Right lobe of liver (tissue), 6 donors: Measurements from ENCODE around the gene KDM4C. TPM values are rescaled to one million over a fixed set of nuclear protein-coding genes. Genes with fewer than 3 reads are reported as not detected.

Experiments used
- ATAC-seq, 4 donors: fragments of 200-7000 bp; cut with Tn5 transposase; one replicate each; pipeline ENCODE4 v1.9.1; 2020; ENCODE audit warnings: mild to moderate bottlenecking in 4 of 4, moderate library complexity in 4 of 4
- DNase-seq, 3 donors: peaks; one replicate each; pipeline ENCODE4 v3.0.0-alpha.2; 2020
- H3K27ac ChIP-seq, 3 donors: fragments of 200-600 bp; one replicate each; pipeline ENCODE4 v1.8.0; 2022
- H3K27me3 ChIP-seq, 2 donors: fragments of 200-600 bp; one replicate each; pipeline ENCODE4 v1.8.0; 2022
- H3K36me3 ChIP-seq, 4 donors: fragments of 200-600 bp; sonication (generic) in 1 of 4; one replicate each; pipeline versions ENCODE4 v1.5.1 to v1.8.0; 2017 to 2022; ENCODE audit warnings: control low read depth in 1 of 4
- H3K4me1 ChIP-seq, 4 donors: fragments of 200-600 bp; sonication (generic) in 1 of 4; one replicate each; pipeline versions ENCODE4 v1.5.1 to v1.8.0; 2017 to 2022; ENCODE audit warnings: control low read depth in 1 of 4
- H3K4me3 ChIP-seq, 3 donors: fragments of 200-600 bp; one replicate each; pipeline ENCODE4 v1.8.0; 2022
- H3K9me3 ChIP-seq, 4 donors: fragments of 200-600 bp; sonication (generic) in 1 of 4; one replicate each; pipeline versions ENCODE4 v1.5.1 to v1.8.0; 2017 to 2022; ENCODE audit warnings: control low read depth in 1 of 4
- CTCF ChIP-seq, 4 donors: fragments of 200-600 bp in 3 of 4; fragments of 450-650 bp in 1 of 4; IDR thresholded peaks; one replicate each; pipeline versions ENCODE4 v1.5.1 to v1.8.0; 2016 to 2022; ENCODE audit warnings: antibody characterized with exemption in 4 of 4, mild to moderate bottlenecking in 2 of 4
- POLR2A ChIP-seq: fragments of 450-650 bp; IDR thresholded peaks from one replicate; pipeline ENCODE4 v1.6.1; 2017; ENCODE audit warnings: antibody characterized with exemption, mild to moderate bottlenecking
- WGBS: methylation state at CpG from one replicate; pipeline ENCODE4 v1.1.6; 2018; ENCODE audit warnings: low coverage, low lambda C conversion rate; ENCODE audit not compliant: insufficient coverage; ENCODE audit errors: missing lambda C conversion rate; 5-methylcytosine and 5-hydroxymethylcytosine counted together
- intact Hi-C, 2 donors: fragments of 100-400 bp; cut with DNase I; formaldehyde crosslinking; loops; one replicate each; pipeline versions ENCODE4 v1.11.2 to v1.14.1; 2022
- long read RNA-seq: library from polyadenylated mRNA; unstranded; transcript quantifications from one replicate; pipeline ENCODE4 v2.0.0, GENCODE V29; 2019
- total RNA-seq, 6 experiments: library from RNA; depleted of rRNA in 2 of 6; stranded (reverse); fragments of >200 nt in 2 of 6; fragmentation: NEBNext Ultra II Directional in 3 of 6; extraction: Animal tissue kit (Norgen Biotek cat#: 25700) in 3 of 6; gene quantifications; one replicate each; pipeline versions ENCODE4 v1.1.0 to v1.2.4, GENCODE V29; 2016 to 2023
- donor health status: DM: no; HTN: yes; CAD: no.
- donor health status: DM: no; HTN: no; CAD: no.
- donor health status: DM: no; HTN: no; CAD: no.
- donor health status: DM: no; HTN: yes; CAD: no.
- donor health status: DM: no; HTN: yes; CAD: no.

Gene KDM4C
- total RNA-seq = 10 to 100 TPM; 14.1 to 20.9 (median 15.3) TPM
- long read RNA-seq, partial matches to known transcripts = 0 of 2 reads
- long read RNA-seq, other reads (novel, unspliced or antisense) = 2 of 2 reads

GRCh38 chr9:6757456-6758247 lies at the start of gene KDM4C:
KDM4C (plus strand) TSS chr9:6757973; CDS start chr9:6792989, 35,016 bp downstream.
- peak within 1 kb of the TSS; percentile 98 to 100 (median 99) for H3K27ac ChIP-seq
- H3K27me3 ChIP-seq = no peaks in the 10 kb centered on the region
- H3K36me3 ChIP-seq = no peaks in the 10 kb centered on the region
- TF ChIP-seq POLR2A = peak; percentile 95
- TF ChIP-seq CTCF (IDR thresholded peaks at IDR 0.05) = no peak
- H3K4me1 ChIP-seq = peaks cover 0 to 12% (median 2%) of the 10 kb centered on the region in 4 donors
- intact Hi-C loops = no loop called here
- ATAC-seq (peak; percentile 87 to 95 (median 90)), DNase-seq (peak; percentile 96 to 97 (median 97))
- peak within 1 kb of the TSS; percentile 88 to 96 (median 89) for H3K4me3 ChIP-seq
- WGBS = 0% methylated on average over 13 of the region's 80 CpGs
- H3K9me3 ChIP-seq = no peaks in the 10 kb centered on the region

GRCh38 chr9:6708732-6709131 lies 49.0 kb upstream of the KDM4C start:
- TF ChIP-seq CTCF (IDR thresholded peaks at IDR 0.05) (no peak), POLR2A (no peak)
- H3K9me3 ChIP-seq = no peaks in the 10 kb centered on the region
- DNase-seq = no peak
- no peak overlapping the region for H3K4me3 ChIP-seq
- no peak for ATAC-seq
- no peaks in the 10 kb centered on the region for H3K27me3 ChIP-seq
- intact Hi-C loops = no loop called here
- 83% methylated on average over 2 of the region's 2 CpGs for WGBS
- no peaks in the 10 kb centered on the region for H3K4me1 ChIP-seq
- H3K36me3 ChIP-seq = no peaks in the 10 kb centered on the region
- H3K27ac ChIP-seq = no peak overlapping the region

- 80% methylated on average over 3 of the region's 3 CpGs for whole genome bisulfite sequencing
These were observed 46.4 kb upstream of the KDM4C start for GRCh38 chr9:6711403-6711802.

GRCh38 chr9:6712041-6712440 lies 45.7 kb upstream of the KDM4C start:
- TF ChIP-seq CTCF (IDR thresholded peaks at IDR 0.05) = no peak
- no peak for TF ChIP-seq POLR2A
- Histone ChIP-seq H3K27me3 (no peaks in the 10 kb centered on the region), H3K4me3 (no peak overlapping the region), H3K27ac (no peak overlapping the region), H3K36me3 (no peaks in the 10 kb centered on the region), H3K9me3 (no peaks in the 10 kb centered on the region), H3K4me1 (peaks cover 0 to 10% (median 0%) of the 10 kb centered on the region in 4 donors)
- 82% methylated on average over 3 of the region's 3 CpGs for WGBS
- intact Hi-C loops = no loop called here
- ATAC-seq = no peak
- no peak for DNase-seq

More at GRCh38 chr9:6711403-6711802, 46.4 kb upstream of the KDM4C start:
- DNase-seq (no peak), ATAC-seq (no peak)
- intact Hi-C loops = no loop called here
- Histone ChIP-seq H3K36me3 (no peaks in the 10 kb centered on the region), H3K4me1 (peaks cover 0 to 10% (median 0%) of the 10 kb centered on the region in 4 donors), H3K4me3 (no peak overlapping the region), H3K9me3 (no peaks in the 10 kb centered on the region), H3K27me3 (no peaks in the 10 kb centered on the region), H3K27ac (no peak overlapping the region)
- TF ChIP-seq CTCF (IDR thresholded peaks at IDR 0.05) = no peak
- no peak for TF ChIP-seq POLR2A
